Esophagus muscularis mucosa (tissue), 4 donors: Measurements from ENCODE around the gene KHK.

ENCODE experiments used
- EP300 ChIP-seq: sonication (generic); formaldehyde crosslinking; IDR thresholded peaks from one replicate; pipeline ENCODE4 v1.6.1; 2017; ENCODE audit warnings: antibody characterized with exemption
- POLR2A ChIP-seq: fragments of 450-650 bp; IDR thresholded peaks from one replicate; pipeline ENCODE4 v1.6.1; 2017; ENCODE audit warnings: antibody characterized with exemption, moderate library complexity, mild to moderate bottlenecking, low read depth
- TF ChIP-seq, protein P1 (sequence below), 3 experiments: fragments of 200-600 bp in 2 of 3; fragments of 450-650 bp in 1 of 3; sonication (generic) in 2 of 3; IDR thresholded peaks; one replicate each; pipeline ENCODE4 v1.5.1; 2017 to 2019; ENCODE audit warnings: antibody characterized with exemption in 3 of 3, mild to moderate bottlenecking in 2 of 3, moderate library complexity in 1 of 3

DNA sequence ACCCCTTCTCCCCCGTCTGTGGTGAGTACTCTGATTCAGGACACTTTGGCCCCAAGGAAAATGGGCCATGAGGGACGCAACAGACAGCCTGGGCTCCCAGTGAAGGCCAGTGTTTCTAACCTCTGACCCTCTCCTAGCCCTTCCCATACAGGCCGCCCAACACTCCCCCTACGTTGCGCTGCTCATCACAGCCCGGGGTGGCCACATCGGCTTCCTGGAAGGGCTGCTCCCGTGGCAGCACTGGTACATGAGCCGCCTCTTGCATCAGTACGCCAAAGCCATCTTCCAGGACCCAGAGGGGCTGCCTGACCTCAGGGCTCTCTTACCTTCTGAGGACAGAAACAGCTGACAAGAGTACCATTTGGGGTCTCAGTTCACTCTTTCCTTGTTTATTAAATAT lies 43.8 kb downstream of the KHK start:
- TF ChIP-seq, protein P1, sequence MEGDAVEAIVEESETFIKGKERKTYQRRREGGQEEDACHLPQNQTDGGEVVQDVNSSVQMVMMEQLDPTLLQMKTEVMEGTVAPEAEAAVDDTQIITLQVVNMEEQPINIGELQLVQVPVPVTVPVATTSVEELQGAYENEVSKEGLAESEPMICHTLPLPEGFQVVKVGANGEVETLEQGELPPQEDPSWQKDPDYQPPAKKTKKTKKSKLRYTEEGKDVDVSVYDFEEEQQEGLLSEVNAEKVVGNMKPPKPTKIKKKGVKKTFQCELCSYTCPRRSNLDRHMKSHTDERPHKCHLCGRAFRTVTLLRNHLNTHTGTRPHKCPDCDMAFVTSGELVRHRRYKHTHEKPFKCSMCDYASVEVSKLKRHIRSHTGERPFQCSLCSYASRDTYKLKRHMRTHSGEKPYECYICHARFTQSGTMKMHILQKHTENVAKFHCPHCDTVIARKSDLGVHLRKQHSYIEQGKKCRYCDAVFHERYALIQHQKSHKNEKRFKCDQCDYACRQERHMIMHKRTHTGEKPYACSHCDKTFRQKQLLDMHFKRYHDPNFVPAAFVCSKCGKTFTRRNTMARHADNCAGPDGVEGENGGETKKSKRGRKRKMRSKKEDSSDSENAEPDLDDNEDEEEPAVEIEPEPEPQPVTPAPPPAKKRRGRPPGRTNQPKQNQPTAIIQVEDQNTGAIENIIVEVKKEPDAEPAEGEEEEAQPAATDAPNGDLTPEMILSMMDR (IDR thresholded peaks at IDR 0.05), result no peak
- TF ChIP-seq EP300, result no peak
- no peak for TF ChIP-seq POLR2A
